ENCODE results near the gene WDR13. TPM values are rescaled to one million over a fixed set of nuclear protein-coding genes. Genes with fewer than 3 reads are reported as not detected.
A peak's percentile ranks its signal among the peaks of the same experiment; 100 is the strongest.
"Not testable (repeated sequence)": the region's sequence is repeated elsewhere in the genome, so short reads cannot be mapped to it uniquely, and the experiment has no call there.

The WDR13 gene
- polyA plus RNA-seq, 1 donor (not counting 4 experiments of a cell fraction or from before 2014, with no cell fraction given), result 32.8 TPM

GRCh38 chrX:48648336-48648751 lies 51.1 kb downstream of the WDR13 start:
- no peaks in the 10 kb centered on the region for H4K20me1 ChIP-seq (ENCODE audit: control insufficient read depth, extremely low read depth, insufficient read depth, low read length)
- no peak overlapping the region for H3K4me2 ChIP-seq (ENCODE audit: control insufficient read depth, extremely low read depth, insufficient read depth, low read depth, low read length)
- no peak overlapping the region for H3K9ac ChIP-seq (ENCODE audit: control insufficient read depth, extremely low read depth, insufficient read depth, low read length)
- no peaks in the 10 kb centered on the region for H3K9me1 ChIP-seq (ENCODE audit: control insufficient read depth, extremely low read depth, insufficient read depth, low read length)
- no peaks in the 10 kb centered on the region for H3K9me3 ChIP-seq (ENCODE audit: control insufficient read depth, low read depth, low read length)
- TF ChIP-seq CTCF (optimal IDR thresholded peaks at IDR 0.05 in 1 of 3, IDR thresholded peaks at IDR 0.05 in 1 of 3, conservative IDR thresholded peaks at IDR 0.05 in 1 of 3; ENCODE audit: extremely low read depth in 1 of 3, insufficient read depth in 2 of 3, low read length in 3 of 3) (peak in 1 of 3 experiments; percentile 8), EZH2 (IDR thresholded peaks at IDR 0.05; ENCODE audit: low read length) (no peak)
- no peak overlapping the region for H3K4me3 ChIP-seq (ENCODE audit: control insufficient read depth in 2 of 3, extremely low read depth in 1 of 3, insufficient read depth in 2 of 3, low read depth in 1 of 3, low read length in 3 of 3)
- H3K36me3 ChIP-seq (ENCODE audit: control insufficient read depth in 2 of 2, extremely low read depth in 1 of 2, insufficient read depth in 2 of 2, low read length in 2 of 2), result no peaks in the 10 kb centered on the region
- no peak for DNase-seq (ENCODE audit: low read depth, low spot score)
- H2AFZ ChIP-seq (ENCODE audit: control insufficient read depth, low read length), result no peak overlapping the region
- dilution Hi-C loops (cut with MboI; ENCODE audit: extremely low pct_ligation_motif_present, low sequenced_read_pairs), result no loop called here
- H3K4me1 ChIP-seq (ENCODE audit: control insufficient read depth, extremely low read depth, insufficient read depth, low read length), result no peaks in the 10 kb centered on the region
- no peaks in the 10 kb centered on the region for H3K27me3 ChIP-seq (ENCODE audit: control insufficient read depth, extremely low read depth, insufficient read depth, low read length)
- no peaks in the 10 kb centered on the region for H3K79me2 ChIP-seq (ENCODE audit: control insufficient read depth, insufficient read depth, low read length)
- no peak for FAIRE-seq
- no peak overlapping the region for H3K27ac ChIP-seq (ENCODE audit: control insufficient read depth, insufficient read depth, low read length)

GRCh38 chrX:48649102-48649501 lies 51.8 kb downstream of the WDR13 start:
- Histone ChIP-seq H3K79me2 (ENCODE audit: control insufficient read depth, insufficient read depth, low read length) (no peaks in the 10 kb centered on the region), H2AFZ (ENCODE audit: control insufficient read depth, low read length) (no peak overlapping the region), H3K4me3 (ENCODE audit: control insufficient read depth in 2 of 3, extremely low read depth in 1 of 3, insufficient read depth in 2 of 3, low read depth in 1 of 3, low read length in 3 of 3) (no peak overlapping the region), H3K36me3 (ENCODE audit: control insufficient read depth in 2 of 2, extremely low read depth in 1 of 2, insufficient read depth in 2 of 2, low read length in 2 of 2) (no peaks in the 10 kb centered on the region), H3K9me3 (ENCODE audit: control insufficient read depth, low read depth, low read length) (no peaks in the 10 kb centered on the region), H3K4me1 (ENCODE audit: control insufficient read depth, extremely low read depth, insufficient read depth, low read length) (no peaks in the 10 kb centered on the region), H3K27me3 (ENCODE audit: control insufficient read depth, extremely low read depth, insufficient read depth, low read length) (peaks cover 3% of the 10 kb centered on the region), H3K9ac (ENCODE audit: control insufficient read depth, extremely low read depth, insufficient read depth, low read length) (no peak overlapping the region), H3K9me1 (ENCODE audit: control insufficient read depth, extremely low read depth, insufficient read depth, low read length) (no peaks in the 10 kb centered on the region), H3K27ac (ENCODE audit: control insufficient read depth, insufficient read depth, low read length) (no peak overlapping the region), H3K4me2 (ENCODE audit: control insufficient read depth, extremely low read depth, insufficient read depth, low read depth, low read length) (no peak overlapping the region), H4K20me1 (ENCODE audit: control insufficient read depth, extremely low read depth, insufficient read depth, low read length) (no peaks in the 10 kb centered on the region)
- dilution Hi-C loops (cut with MboI; ENCODE audit: extremely low pct_ligation_motif_present, low sequenced_read_pairs), result no loop called here
- DNase-seq (ENCODE audit: low read depth, low spot score) (no peak), FAIRE-seq (no peak)
- TF ChIP-seq EZH2 (IDR thresholded peaks at IDR 0.05; ENCODE audit: low read length) (no peak), CTCF (optimal IDR thresholded peaks at IDR 0.05 in 1 of 3, IDR thresholded peaks at IDR 0.05 in 1 of 3, conservative IDR thresholded peaks at IDR 0.05 in 1 of 3; ENCODE audit: extremely low read depth in 1 of 3, insufficient read depth in 2 of 3, low read length in 3 of 3) (no peak)

- H3K79me2 ChIP-seq (ENCODE audit: control insufficient read depth, insufficient read depth, low read length); H3K4me3 ChIP-seq (ENCODE audit: control insufficient read depth in 2 of 3, extremely low read depth in 1 of 3, insufficient read depth in 2 of 3, low read depth in 1 of 3, low read length in 3 of 3); FAIRE-seq; H4K20me1 ChIP-seq (ENCODE audit: control insufficient read depth, extremely low read depth, insufficient read depth, low read length); H3K9ac ChIP-seq (ENCODE audit: control insufficient read depth, extremely low read depth, insufficient read depth, low read length); H3K36me3 ChIP-seq (ENCODE audit: control insufficient read depth in 2 of 2, extremely low read depth in 1 of 2, insufficient read depth in 2 of 2, low read length in 2 of 2); dilution Hi-C loops (cut with MboI; ENCODE audit: extremely low pct_ligation_motif_present, low sequenced_read_pairs); H3K4me1 ChIP-seq (ENCODE audit: control insufficient read depth, extremely low read depth, insufficient read depth, low read length); H3K27ac ChIP-seq (ENCODE audit: control insufficient read depth, insufficient read depth, low read length); H3K9me1 ChIP-seq (ENCODE audit: control insufficient read depth, extremely low read depth, insufficient read depth, low read length); DNase-seq (ENCODE audit: low read depth, low spot score); H3K27me3 ChIP-seq (ENCODE audit: control insufficient read depth, extremely low read depth, insufficient read depth, low read length); H2AFZ ChIP-seq (ENCODE audit: control insufficient read depth, low read length); H3K4me2 ChIP-seq (ENCODE audit: control insufficient read depth, extremely low read depth, insufficient read depth, low read depth, low read length); H3K9me3 ChIP-seq (ENCODE audit: control insufficient read depth, low read depth, low read length): not testable (repeated sequence)
Measured at GRCh38 chrX:48652055-48652579, 54.8 kb downstream of the WDR13 start.

GRCh38 chrX:48654746-48655145 lies 57.5 kb downstream of the WDR13 start:
- H3K27me3 ChIP-seq (ENCODE audit: control insufficient read depth, extremely low read depth, insufficient read depth, low read length); H4K20me1 ChIP-seq (ENCODE audit: control insufficient read depth, extremely low read depth, insufficient read depth, low read length); H3K79me2 ChIP-seq (ENCODE audit: control insufficient read depth, insufficient read depth, low read length); H3K9me1 ChIP-seq (ENCODE audit: control insufficient read depth, extremely low read depth, insufficient read depth, low read length); H3K4me1 ChIP-seq (ENCODE audit: control insufficient read depth, extremely low read depth, insufficient read depth, low read length); H3K9ac ChIP-seq (ENCODE audit: control insufficient read depth, extremely low read depth, insufficient read depth, low read length); DNase-seq (ENCODE audit: low read depth, low spot score); H2AFZ ChIP-seq (ENCODE audit: control insufficient read depth, low read length); H3K4me2 ChIP-seq (ENCODE audit: control insufficient read depth, extremely low read depth, insufficient read depth, low read depth, low read length); H3K27ac ChIP-seq (ENCODE audit: control insufficient read depth, insufficient read depth, low read length); H3K9me3 ChIP-seq (ENCODE audit: control insufficient read depth, low read depth, low read length); H3K4me3 ChIP-seq (ENCODE audit: control insufficient read depth in 2 of 3, extremely low read depth in 1 of 3, insufficient read depth in 2 of 3, low read depth in 1 of 3, low read length in 3 of 3); FAIRE-seq; dilution Hi-C loops (cut with MboI; ENCODE audit: extremely low pct_ligation_motif_present, low sequenced_read_pairs); H3K36me3 ChIP-seq (ENCODE audit: control insufficient read depth in 2 of 2, extremely low read depth in 1 of 2, insufficient read depth in 2 of 2, low read length in 2 of 2): not testable (repeated sequence)

Data from keratinocyte (primary cell).